ENCODE measurements around the gene SHE. TPM values are rescaled to one million over a fixed set of nuclear protein-coding genes. Genes with fewer than 3 reads are reported as not detected.

Gene SHE
- polyA plus RNA-seq, 12 donors = 7.5 to 13.1 (median 10.0) TPM; not detected in 1

- no peak for DNase-seq
Measured at GRCh38 chr1:154453574-154454352, 48.4 kb downstream of the SHE start.

- no peak for DNase-seq
Measured at GRCh38 chr1:154453161-154453560, 49.1 kb downstream of the SHE start.

- peak; percentile 76 for DNase-seq
Measured at GRCh38 chr1:154448331-154448811, 53.8 kb downstream of the SHE start.

GRCh38 chr1:154446789-154447188 lies 55.4 kb downstream of the SHE start:
- DNase-seq = no peak

GRCh38 chr1:154446292-154446691 lies 55.9 kb downstream of the SHE start:
- DNase-seq = no peak

GRCh38 chr1:154445040-154445472 lies 57.2 kb downstream of the SHE start:
- DNase-seq = no peak

- no peak for DNase-seq
Measured at GRCh38 chr1:154443274-154444013, 58.8 kb downstream of the SHE start.

GRCh38 chr1:154442006-154442740 lies 60.0 kb downstream of the SHE start:
- DNase-seq = no peak

- DNase-seq = no peak
Measured at GRCh38 chr1:154441241-154441888, 60.8 kb downstream of the SHE start.

- DNase-seq = no peak
Measured at GRCh38 chr1:154440036-154440804, 62.0 kb downstream of the SHE start.

GRCh38 chr1:154436433-154436832 lies 65.8 kb downstream of the SHE start:
- no peak for DNase-seq

GRCh38 chr1:154435599-154436200 lies 66.5 kb downstream of the SHE start:
- DNase-seq = no peak

- DNase-seq = no peak
Measured at GRCh38 chr1:154434346-154435085, 67.7 kb downstream of the SHE start.

GRCh38 chr1:154433161-154433764 lies 68.9 kb downstream of the SHE start:
- no peak for DNase-seq

GRCh38 chr1:154431586-154432373 lies 70.4 kb downstream of the SHE start:
- DNase-seq = no peak

GRCh38 chr1:154430903-154431302 lies 71.3 kb downstream of the SHE start:
- DNase-seq = no peak

GRCh38 chr1:154429841-154430611 lies 72.2 kb downstream of the SHE start:
- DNase-seq = no peak
